ENCODE results near the gene SESN3.

The SESN3 gene

GRCh38 chr11:95242845-95243605 lies 12.0 kb upstream of the SESN3 start:
- TF ChIP-seq EGR1 (IDR thresholded peaks at IDR 0.05) (no peak), NFIC (IDR thresholded peaks at IDR 0.05) (no peak), TCF12 (IDR thresholded peaks at IDR 0.05; ENCODE audit: low read depth) (no peak), ZBTB7A (IDR thresholded peaks at IDR 0.05; ENCODE audit: low read depth) (no peak), CEBPB (IDR thresholded peaks at IDR 0.05) (no peak), FOXM1 (IDR thresholded peaks at IDR 0.05; ENCODE audit: borderline replicate concordance, low read depth) (no peak), TEAD4 (IDR thresholded peaks at IDR 0.05) (no peak), RAD21 (IDR thresholded peaks at IDR 0.05; ENCODE audit: low read depth) (no peak), CREB1 (IDR thresholded peaks at IDR 0.05; ENCODE audit: low read depth) (no peak), YY1 (IDR thresholded peaks at IDR 0.05; ENCODE audit: low read depth) (no peak), TAF1 (IDR thresholded peaks at IDR 0.05; ENCODE audit: low read depth) (no peak), USF1 (IDR thresholded peaks at IDR 0.05) (no peak), EP300 (IDR thresholded peaks at IDR 0.05; ENCODE audit: borderline replicate concordance) (no peak)
- TF ChIP-seq, protein P1, sequence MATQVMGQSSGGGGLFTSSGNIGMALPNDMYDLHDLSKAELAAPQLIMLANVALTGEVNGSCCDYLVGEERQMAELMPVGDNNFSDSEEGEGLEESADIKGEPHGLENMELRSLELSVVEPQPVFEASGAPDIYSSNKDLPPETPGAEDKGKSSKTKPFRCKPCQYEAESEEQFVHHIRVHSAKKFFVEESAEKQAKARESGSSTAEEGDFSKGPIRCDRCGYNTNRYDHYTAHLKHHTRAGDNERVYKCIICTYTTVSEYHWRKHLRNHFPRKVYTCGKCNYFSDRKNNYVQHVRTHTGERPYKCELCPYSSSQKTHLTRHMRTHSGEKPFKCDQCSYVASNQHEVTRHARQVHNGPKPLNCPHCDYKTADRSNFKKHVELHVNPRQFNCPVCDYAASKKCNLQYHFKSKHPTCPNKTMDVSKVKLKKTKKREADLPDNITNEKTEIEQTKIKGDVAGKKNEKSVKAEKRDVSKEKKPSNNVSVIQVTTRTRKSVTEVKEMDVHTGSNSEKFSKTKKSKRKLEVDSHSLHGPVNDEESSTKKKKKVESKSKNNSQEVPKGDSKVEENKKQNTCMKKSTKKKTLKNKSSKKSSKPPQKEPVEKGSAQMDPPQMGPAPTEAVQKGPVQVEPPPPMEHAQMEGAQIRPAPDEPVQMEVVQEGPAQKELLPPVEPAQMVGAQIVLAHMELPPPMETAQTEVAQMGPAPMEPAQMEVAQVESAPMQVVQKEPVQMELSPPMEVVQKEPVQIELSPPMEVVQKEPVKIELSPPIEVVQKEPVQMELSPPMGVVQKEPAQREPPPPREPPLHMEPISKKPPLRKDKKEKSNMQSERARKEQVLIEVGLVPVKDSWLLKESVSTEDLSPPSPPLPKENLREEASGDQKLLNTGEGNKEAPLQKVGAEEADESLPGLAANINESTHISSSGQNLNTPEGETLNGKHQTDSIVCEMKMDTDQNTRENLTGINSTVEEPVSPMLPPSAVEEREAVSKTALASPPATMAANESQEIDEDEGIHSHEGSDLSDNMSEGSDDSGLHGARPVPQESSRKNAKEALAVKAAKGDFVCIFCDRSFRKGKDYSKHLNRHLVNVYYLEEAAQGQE (IDR thresholded peaks at IDR 0.05; ENCODE audit: low read depth), result no peak
- TF ChIP-seq, protein P2, sequence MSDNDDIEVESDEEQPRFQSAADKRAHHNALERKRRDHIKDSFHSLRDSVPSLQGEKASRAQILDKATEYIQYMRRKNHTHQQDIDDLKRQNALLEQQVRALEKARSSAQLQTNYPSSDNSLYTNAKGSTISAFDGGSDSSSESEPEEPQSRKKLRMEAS (IDR thresholded peaks at IDR 0.05), result no peak

GRCh38 chr11:95242091-95242844 lies 11.3 kb upstream of the SESN3 start:
- TF ChIP-seq EP300 (IDR thresholded peaks at IDR 0.05; ENCODE audit: borderline replicate concordance) (no peak), TAF1 (IDR thresholded peaks at IDR 0.05; ENCODE audit: low read depth) (no peak), CEBPB (IDR thresholded peaks at IDR 0.05) (no peak), CREB1 (IDR thresholded peaks at IDR 0.05; ENCODE audit: low read depth) (no peak), FOXM1 (IDR thresholded peaks at IDR 0.05; ENCODE audit: borderline replicate concordance, low read depth) (no peak), EGR1 (IDR thresholded peaks at IDR 0.05) (no peak), TEAD4 (IDR thresholded peaks at IDR 0.05) (no peak), NFIC (IDR thresholded peaks at IDR 0.05) (no peak), USF1 (IDR thresholded peaks at IDR 0.05) (no peak), RAD21 (IDR thresholded peaks at IDR 0.05; ENCODE audit: low read depth) (no peak), YY1 (IDR thresholded peaks at IDR 0.05; ENCODE audit: low read depth) (no peak), TCF12 (IDR thresholded peaks at IDR 0.05; ENCODE audit: low read depth) (no peak), ZBTB7A (IDR thresholded peaks at IDR 0.05; ENCODE audit: low read depth) (no peak)
- TF ChIP-seq, protein P1 (IDR thresholded peaks at IDR 0.05; ENCODE audit: low read depth), result no peak
- TF ChIP-seq, protein P2 (IDR thresholded peaks at IDR 0.05), result no peak

- no peak for TF ChIP-seq FOXM1 (IDR thresholded peaks at IDR 0.05; ENCODE audit: borderline replicate concordance, low read depth)
These were observed 10.7 kb upstream of the SESN3 start for GRCh38 chr11:95241681-95242081.

DNA sequence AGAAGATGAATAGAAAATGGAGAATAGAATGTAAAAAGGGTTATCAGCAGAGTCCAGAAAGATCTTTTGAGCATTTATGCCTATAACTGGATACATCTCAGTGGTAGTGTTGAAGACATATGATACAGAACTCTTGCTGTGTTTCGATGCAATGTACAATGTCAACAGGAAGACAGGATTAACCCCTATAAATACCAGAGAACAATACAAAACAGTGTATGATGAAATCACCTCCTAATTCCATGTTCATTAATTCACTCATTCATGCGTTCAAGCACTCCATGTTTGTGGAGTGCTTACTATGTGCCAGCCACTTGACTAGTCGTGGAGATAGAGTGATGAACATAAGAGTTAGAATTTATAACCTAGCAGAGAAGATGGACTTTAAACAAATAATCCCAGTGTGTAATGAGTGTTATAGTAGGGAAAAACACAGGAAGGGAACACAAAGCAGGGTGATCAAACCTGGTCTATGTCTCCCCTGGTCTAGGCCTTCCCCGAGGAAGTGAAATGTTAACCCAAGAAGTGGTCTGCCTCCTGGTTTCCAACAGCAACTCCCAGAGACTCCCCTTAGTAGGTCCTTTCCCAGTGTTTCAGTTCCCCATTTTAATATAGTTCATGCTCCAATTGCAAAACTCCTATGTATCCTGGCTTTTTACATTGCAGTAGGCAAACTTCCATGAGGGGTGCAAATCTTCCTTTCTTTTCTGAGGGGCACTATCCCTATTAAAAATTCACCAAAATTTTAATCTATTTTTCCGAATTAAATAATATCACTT lies 9.1 kb upstream of the SESN3 start:
- TF ChIP-seq RAD21 (IDR thresholded peaks at IDR 0.05; ENCODE audit: low read depth), result no peak
- no peak for TF ChIP-seq YY1 (IDR thresholded peaks at IDR 0.05; ENCODE audit: low read depth)
- no peak for TF ChIP-seq EGR1 (IDR thresholded peaks at IDR 0.05)
- TF ChIP-seq TAF1 (IDR thresholded peaks at IDR 0.05; ENCODE audit: low read depth), result no peak
- TF ChIP-seq, protein P1 (IDR thresholded peaks at IDR 0.05; ENCODE audit: low read depth), result no peak
- TF ChIP-seq CEBPB (IDR thresholded peaks at IDR 0.05), result peak; percentile 73
- TF ChIP-seq TEAD4 (IDR thresholded peaks at IDR 0.05), result peak; percentile 54
- no peak for TF ChIP-seq TCF12 (IDR thresholded peaks at IDR 0.05; ENCODE audit: low read depth)
- TF ChIP-seq NFIC (IDR thresholded peaks at IDR 0.05), result no peak
- TF ChIP-seq EP300 (IDR thresholded peaks at IDR 0.05; ENCODE audit: borderline replicate concordance), result peak; percentile 64; the same call in 1 of the 2 replicates
- no peak for TF ChIP-seq FOXM1 (IDR thresholded peaks at IDR 0.05; ENCODE audit: borderline replicate concordance, low read depth)
- TF ChIP-seq USF1 (IDR thresholded peaks at IDR 0.05), result no peak
- TF ChIP-seq ZBTB7A (IDR thresholded peaks at IDR 0.05; ENCODE audit: low read depth), result no peak
- TF ChIP-seq, protein P2 (IDR thresholded peaks at IDR 0.05), result no peak

Data from Ishikawa (cell line).